ENCODE measurements around the gene KIF25.
"Not testable (repeated sequence)": the region's sequence is repeated elsewhere in the genome, so short reads cannot be mapped to it uniquely, and the experiment has no call there.

KIF25 gene

DNA sequence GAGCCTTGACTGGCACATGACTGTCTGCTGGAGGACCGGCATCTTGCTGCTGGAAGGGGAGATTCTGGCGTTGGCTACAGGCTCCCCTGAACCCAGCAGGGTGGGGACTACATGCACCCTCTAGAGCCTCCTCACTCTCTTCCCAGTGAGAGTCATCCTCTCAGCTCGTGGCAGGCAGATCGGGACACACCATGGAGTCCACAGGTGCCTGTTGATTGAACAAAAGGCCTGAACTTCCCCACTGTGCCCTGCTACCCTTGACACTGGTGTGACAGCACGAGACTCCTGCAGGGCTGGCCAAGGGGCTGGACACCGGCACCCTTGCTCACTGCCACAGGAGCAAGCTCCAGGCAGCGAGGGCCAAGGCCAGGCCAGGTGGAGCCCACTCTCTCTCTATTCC, 73.3 kb downstream of the KIF25 start:
- no peak for DNase-seq (ENCODE audit: low read depth in 3 of 3)

DNA sequence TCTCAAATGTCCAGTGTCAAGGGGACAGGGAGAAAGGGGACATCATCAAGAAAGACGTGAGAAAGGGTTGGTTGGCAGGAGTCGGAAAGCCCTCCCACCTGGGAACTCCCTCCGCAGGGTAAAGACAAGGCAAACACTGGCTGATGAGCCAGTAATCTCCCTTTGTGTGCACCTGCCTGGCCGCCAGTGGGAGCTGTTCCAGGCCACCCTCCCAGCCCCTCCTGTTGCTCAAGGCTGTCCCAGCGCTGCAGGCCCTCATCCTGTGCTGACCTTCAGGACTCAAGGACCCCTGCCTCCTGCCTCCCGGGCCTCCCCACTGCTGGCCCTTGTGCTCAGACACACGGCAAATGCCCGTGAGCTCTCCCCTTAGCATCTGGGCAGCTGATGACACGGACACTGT, 74.1 kb downstream of the KIF25 start:
- DNase-seq (ENCODE audit: low read depth in 3 of 3) = no peak

DNA sequence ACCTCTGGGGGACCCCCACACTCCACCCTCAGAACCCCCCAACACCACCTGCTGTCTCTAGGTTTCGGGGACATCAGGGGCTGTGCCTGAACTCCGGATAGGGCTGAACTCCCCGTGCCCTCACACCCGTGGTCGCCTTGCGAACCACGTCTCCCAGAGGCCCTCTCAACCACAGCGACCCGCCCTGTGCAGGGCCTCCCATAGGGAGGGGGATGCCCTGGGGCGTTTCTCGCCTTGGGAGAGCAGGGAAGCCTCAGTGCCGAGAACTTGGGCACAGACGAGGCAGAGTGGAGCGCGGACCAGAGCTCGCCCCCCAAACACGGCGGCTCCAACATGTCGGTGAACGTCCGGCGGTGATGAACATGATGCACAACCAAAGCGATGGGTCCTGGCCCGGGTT, 74.8 kb downstream of the KIF25 start:
- no peak for DNase-seq (ENCODE audit: low read depth in 3 of 3)

DNA sequence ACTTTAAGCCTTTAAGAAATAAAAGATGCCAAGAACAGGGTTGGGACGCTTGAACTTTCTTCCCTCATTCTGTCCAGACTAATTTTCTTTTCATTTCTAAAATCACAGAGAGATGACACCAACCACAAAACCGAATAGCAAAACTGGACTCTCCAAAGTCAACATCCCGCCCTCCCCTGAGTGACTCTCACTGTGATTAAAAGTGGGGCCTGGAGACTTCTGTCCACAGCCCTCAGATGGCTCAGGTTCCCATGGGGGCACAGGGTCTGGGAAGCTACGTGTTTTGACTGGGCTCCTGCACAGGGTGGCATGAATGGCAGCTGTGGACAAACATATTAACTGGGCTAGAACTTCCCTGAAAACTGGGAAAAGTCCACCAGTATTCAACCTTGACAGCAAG, 75.3 kb downstream of the KIF25 start:
- DNase-seq (ENCODE audit: low read depth in 3 of 3) = no peak

DNA sequence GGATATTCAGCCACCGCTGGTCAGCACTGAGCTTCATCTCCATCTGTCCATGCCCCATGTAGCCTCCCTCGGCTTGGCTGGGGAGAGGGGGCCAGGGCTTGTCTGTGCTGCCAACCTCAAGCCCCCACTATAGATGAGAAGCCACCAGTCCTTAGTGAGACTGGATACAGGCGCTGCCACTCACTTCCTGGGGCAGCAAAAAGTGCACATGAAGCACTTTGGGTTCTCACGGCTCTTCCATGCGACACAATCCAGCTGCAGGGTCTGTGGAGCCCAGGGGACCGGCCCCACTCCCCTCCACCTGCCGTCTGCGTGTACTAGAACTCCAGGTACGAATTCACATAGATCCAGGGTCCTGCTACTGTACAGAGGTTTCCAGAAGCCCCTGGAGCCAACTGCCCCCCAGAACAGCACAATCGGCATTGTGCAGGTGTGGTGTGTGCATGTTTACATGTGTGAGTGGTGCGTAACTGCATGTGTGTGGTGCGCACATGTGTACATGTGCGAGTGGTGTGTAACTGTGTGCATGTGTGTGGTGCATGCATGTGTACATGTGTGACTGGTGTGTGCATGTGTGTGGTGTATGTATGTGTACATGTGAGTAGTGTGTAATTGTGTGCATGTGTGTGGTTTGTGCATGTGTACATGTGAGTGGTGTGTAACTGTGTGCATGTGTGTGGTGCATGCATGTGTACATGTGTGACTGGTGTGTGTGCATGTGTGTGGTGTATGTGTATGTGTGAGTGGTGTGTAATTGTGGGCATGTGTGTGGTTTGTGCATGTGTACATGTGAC, 76.7 kb downstream of the KIF25 start:
- no peak for DNase-seq (ENCODE audit: low read depth in 3 of 3)

DNA sequence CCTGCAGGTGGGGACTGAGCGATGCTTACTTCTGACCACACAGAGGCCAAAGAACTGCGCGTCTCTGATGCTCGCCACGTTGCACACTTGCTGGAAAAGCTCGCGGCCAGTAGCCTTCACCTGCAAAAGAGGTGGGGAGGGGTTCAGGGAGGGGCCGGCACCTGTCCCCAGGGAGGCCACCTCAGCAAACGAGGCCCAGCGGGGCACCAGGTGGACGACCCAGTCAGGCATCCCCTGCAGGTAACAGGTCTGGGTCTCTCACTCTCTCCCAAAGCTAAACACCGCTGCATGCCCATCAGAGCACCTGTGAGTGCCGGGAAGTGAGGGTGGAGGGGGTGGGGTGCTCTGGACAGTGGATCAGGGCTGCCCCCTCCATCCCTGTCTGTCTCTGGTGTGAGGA, 77.7 kb downstream of the KIF25 start:
- DNase-seq (ENCODE audit: low read depth in 3 of 3) = no peak

DNA sequence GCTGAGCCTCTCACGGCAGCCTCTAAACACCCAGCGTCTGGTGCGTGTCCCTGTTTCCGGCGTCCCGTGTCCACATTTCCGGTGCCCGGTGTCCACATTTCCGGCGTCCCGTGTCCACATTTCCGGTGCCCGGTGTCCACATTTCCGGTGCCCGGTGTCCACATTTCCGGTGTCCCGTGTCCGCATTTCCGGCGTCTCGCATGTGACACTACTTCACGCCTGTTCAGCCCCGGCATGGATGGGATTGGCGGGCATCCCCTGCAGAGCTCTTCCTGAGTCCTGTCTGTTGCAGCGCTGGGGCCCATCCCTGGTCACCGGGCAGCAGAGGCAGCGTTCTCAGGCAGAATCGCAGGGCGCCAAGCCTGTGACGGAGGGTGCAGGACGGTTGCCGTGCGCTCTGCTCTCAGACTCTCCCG, 78.3 kb downstream of the KIF25 start:
- DNase-seq (ENCODE audit: low read depth in 3 of 3) = no peak

DNA sequence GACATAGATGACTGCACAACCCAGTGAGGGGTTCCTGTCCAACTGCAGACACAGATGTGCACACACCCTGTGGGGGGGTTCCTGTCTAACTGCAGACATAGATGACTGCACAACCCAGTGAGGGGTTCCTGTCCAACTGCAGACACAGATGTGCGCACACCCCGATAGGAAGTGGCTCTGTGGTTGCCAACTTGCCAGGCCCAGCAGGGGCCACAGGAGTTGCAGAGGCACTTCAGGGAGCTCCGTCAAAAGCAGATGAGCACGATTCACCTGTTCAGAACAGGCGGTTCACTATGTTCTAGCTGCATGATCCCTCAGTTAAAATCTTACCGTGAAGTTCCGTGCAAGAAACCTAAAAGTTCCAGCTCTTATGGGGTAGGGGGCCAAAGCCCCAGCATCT, 79.9 kb downstream of the KIF25 start:
- not testable (repeated sequence) for DNase-seq (ENCODE audit: low read depth in 3 of 3)

DNA sequence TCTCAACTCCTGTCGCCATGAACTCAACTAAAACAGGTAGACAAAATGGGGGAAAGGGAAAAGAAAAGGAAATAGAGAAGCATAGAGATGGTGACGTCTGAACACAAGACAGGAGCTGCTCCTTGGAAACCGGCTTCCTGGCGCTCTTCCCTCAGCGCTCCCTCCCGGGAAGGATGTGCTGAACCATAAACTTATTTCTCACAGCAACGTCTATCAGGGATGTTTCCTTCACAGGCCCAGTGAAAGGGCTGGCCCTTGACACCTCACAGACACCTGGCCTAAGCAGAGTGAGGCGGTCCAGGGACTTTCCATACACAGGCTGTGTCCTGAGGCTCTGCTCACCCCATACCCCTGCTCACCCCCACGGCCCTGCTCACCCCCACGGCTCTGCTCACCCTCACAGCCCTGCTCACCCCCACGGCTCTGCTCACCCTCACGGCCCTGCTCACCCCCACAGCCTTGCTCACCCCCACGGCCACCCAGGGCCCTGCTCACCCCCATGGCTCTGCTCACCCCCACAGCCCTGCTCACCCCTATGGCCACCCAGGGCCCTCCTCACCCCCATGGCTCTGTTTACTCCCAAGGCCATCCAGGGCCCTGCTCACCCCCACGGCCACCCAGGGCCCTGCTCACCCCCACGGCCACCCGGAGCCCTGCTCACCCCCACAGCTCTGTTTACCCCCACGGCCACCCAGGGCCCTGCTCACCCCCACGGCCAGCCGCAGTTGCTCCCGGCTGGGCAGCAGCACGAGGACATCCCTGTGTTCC, 80.9 kb downstream of the KIF25 start:
- no peak for DNase-seq (ENCODE audit: low read depth in 3 of 3)

DNA sequence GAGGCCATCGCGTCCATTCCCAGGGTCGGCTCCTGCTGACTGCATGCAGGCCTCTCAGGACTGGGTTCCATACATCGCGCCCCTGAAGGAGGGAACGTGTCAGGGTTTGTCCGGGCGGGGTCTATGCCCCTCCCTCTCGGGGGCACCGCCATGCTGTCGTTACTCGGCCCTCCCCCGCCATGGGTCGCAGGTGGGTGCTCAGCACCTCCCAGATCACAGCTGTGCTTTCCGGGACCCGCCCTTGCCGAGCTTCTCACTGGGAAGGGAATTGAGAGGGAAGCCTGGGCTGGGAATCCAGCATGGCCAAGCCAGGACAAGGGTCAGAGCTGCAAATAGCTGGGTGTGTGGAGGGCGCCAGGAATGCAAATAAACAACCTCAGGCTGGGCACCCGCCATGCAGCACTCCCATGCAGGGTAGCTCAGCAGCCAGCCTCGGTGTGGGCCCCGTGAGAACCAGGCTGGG, 81.5 kb downstream of the KIF25 start, which contains the start of gene FRMD1:
Gene FRMD1 (minus strand): TSS at position 270 of the 463 bp plus-strand sequence. CDS start 118 bp downstream, at position 152.
- no peak for DNase-seq (ENCODE audit: low read depth in 3 of 3)

DNA sequence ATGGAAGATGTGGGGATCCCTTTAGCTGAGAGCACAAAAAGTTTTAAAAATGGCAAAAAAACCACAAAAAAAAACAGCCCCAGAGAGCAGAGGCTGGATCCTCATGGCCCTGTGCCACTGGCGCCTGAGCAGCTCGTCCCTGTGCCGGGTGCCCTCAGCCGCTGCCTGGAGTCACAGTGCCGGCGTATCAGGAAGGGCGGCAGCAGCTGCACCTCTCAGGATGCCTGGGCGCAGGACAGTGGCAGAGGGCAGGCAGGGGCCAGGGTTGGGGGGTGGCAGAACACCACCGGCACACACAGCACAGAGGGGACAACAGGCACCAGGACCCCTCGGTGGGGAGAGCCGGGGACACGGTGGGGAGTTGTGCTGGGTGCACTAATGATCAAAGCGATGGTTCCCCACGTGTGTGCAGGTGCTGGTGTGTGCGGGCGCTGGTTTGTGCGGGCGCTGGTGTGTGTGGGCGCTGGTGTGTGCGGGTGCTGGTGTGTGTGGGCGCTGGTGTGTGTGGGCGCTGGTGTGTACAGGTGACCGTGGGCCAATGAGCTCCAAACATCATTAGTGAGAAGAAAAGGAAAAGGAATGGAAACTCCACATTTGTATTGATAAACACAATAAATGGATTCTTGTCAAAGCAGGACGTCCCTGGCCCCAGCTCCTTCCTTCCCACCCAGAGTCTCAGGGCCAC, 83.1 kb downstream of the KIF25 start:
- no peak for DNase-seq (ENCODE audit: low read depth in 3 of 3)

DNA sequence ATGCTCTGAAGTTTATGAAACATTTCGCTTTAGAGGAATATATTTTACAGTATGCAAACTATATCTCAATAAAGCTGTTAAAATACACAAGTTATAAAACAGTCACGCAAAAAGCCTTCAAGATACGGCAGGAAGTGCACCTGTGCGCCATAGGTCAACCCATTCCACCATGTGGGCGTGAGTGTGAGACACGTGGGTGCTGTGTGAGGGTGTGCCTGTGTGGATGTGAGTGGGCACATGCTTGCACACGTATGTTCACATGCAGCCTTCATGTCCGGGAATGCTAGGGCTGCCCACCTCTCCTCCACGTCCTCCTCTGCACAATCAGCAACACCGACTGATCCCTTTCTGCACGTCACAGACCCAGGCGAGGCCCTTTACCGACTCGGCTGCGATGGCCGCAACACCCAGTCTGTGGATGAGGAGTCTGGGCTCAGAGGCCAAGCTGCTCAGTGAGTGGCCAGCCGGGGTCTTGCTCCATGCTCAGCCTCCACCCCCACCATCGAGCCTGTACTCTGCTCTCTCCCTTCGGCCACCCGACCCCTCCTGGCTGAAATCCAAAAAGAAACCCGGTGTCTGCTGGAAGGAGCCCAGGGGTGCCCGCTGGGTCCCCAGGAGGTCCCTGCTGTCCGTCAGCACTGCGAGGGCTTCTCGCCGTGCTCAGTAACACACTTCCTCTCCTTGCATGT, 84.5 kb downstream of the KIF25 start:
- DNase-seq (ENCODE audit: low read depth in 3 of 3) = no peak

DNA sequence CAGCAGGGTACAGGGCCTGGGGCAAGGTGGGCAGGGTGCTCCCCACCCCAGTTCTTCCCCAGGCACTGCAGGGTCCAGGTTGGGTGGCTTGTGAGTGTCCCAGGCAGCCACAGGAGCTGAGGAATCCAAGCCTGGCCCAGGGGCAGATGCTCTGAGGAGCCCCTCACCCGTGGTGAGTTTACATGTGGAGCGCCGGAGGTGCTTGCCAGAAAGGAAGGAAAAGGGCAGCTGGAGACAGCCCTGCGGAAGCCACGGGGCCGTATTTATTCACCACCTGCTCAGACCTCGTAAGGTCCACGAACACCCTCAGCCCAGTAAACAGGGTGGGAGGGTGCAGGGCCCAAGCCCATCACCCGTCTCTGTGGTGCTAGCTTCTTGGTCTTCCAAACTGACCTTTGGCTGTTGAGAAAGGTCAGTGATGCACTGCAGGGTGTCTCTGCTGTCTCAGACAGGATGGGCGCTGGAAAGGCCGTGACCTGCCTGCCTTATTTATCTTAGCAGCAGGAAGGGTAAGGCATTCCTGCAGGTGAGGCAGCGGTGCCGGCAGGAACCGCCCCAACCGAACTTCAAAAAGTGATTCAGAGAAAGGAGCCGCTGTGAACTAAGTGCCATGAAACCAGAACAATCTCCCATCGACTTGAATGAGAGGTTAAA, 85.5 kb downstream of the KIF25 start:
- no peak for DNase-seq (ENCODE audit: low read depth in 3 of 3)

DNA sequence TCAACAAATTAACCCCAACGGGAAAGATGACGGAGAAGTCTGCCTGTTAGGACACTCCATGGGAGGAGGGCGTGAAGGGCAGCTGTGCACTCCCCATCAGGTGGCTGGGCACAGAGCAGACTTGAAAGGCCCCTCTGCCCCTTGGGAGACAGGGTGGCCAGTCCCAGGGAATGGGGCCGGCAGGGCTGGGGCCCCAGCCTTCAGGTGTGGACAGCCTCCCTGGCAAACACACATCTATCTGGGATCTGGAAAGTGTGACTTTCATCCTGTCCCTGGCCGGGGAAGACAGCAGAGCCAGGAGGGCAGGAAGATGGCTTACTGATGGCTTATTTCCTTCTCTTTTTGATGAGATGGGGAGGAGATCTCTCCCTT, 86.0 kb downstream of the KIF25 start:
- no peak for DNase-seq (ENCODE audit: low read depth in 3 of 3)

DNA sequence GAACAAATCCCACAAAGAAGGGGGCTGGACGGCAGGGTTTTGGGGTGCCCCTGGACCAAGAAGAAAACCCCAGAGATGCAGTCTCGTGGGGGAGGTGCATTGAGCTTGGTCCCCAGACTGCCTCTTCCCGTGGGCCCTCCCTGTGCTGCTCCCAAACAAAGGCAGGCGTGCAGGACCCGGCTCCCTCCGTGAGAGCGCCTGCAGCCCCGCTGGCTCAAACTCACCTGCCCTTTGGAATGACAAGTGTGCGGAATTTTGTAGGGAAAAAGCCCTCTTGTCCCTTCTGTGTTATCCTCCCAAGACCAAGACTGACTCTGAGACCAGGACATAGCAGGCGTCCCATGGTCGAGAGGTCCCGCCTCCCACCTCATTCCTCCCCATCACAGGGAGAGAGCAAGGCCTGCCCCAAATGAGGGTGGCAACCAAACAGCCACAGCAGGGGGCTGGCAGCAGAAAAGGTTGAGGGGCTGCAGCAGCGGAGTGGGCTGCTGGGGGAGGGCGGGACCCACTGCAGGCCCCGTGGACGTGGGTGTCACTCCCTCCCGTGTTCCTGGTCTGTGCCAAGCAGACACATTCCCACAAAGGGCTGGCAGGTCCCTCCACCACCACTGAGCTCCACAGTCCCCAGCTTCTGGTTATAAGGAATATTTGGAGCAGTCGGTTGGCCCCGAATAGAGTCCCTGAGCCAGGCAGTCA, 87.1 kb downstream of the KIF25 start:
- DNase-seq (ENCODE audit: low read depth in 3 of 3) = no peak

DNA sequence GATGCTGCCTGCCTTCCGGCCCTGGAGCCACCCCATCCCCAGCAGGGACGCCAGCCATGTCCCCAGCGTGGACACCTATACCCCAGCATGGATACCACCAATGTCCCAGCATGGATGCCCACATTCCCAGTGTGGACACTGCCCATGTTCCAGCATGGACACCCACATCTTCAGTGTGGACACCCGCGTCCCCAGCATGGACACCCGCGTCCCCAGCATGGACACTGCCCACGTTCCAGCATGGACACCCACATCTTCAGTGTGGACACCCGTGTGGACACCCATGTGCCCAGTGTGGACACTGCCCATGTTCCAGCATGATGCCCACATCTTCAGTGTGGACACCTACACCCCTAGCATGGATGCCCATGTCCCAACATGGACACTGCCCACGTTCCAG, 88.6 kb downstream of the KIF25 start:
- DNase-seq (ENCODE audit: low read depth in 3 of 3) = no peak

DNA sequence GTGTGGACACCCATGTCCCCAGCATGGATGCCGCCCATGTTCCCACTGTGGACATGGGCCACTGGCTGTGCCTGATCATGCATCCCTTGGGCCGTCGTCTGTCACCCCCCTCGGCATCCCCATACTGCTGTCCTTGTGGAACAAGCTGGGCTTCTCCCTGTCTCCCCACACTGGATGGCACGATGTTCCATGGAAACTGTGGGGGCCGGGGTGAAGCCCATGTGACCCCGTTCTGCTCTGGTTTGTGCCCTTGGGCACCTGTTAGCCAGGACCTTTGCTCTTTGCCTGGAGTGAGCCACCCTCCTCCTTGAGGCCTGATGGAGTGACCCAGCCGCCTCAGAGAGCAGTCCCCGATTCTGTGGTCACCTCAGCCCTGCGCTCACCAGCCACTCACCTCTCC, 89.1 kb downstream of the KIF25 start:
- no peak for DNase-seq (ENCODE audit: low read depth in 3 of 3)

DNA sequence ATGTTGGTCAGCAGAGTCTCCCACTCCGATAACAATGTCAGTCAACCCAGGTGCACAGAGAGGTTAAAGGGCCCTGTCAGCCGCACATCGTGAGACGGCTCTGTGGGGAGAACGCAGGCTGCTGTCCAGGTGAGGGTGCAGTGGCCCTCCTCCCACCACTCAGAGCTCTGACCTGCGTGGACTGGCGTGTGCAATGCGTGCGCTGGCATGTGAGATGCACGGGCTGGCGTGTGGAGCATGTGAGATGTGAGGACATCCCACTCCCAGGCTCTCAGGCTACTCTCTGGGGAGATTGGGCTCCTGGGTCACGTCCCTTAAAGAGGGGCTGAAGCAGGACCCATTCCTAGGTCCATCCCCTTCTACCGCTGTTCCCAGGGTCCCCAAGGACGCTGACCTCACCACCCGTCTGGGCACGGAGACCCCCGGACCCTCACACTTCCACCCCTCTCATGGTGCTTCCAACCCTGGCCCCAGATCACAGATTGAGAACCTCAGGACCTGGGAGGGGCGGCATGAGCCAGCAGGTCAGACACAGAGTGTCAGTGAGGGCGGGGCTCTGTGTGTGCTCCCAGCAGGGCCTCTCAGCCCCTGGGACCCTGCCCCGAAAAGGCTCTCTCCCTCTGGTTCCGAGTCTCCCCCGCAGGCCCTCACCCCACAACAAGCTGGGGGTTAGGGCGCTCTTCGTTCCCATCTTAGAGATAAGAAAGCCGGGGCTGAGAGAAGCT, 90.1 kb downstream of the KIF25 start:
- no peak for DNase-seq (ENCODE audit: low read depth in 3 of 3)

DNA sequence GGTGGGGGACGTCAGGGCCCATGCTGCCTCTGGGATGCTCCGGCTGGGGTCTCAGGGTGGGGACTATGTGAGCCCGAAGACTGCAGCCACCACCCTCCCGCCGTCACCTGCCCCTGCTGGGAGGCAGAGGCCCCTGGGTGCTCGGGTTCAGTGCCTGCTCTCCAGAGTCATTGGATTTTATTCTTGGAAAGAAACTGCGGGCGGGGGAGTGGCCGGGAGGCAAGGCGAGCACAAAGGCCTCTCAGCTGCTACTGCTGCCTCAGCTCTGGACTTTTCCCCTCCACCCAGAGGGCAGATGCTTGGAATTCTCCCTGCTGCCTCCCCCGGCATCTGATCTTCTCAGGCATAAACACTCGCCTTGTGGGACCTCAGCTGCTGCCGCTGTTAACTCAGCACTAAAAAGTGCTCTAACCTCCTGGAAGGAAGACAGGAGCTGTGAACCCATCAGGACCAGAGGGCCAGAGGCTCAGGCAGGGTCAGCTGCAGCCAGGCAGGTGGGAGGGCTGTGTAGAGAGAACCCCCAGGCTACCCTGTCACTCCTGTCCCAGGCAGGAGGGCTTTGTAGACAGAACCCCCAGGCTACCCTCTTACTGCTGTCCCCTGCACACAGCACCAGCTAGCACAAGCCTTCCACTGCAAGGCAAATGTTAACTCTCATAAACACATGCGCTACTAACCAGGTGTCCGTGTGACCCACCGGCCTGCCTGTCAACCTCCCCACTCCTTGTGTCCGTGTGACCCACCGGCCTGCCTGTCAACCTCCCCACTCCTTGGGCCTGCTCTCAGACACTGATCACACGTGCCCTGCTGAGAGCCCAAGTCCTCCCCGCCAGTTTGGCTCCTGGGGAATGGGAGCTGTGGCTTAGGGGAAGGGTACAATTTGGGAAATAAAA, 90.9 kb downstream of the KIF25 start:
- no peak for DNase-seq (ENCODE audit: low read depth in 3 of 3)

Measured in stimulated activated CD4-positive, alpha-beta T cell treated with anti-CD3 and anti-CD28 coated beads, TNF-alpha, amount 100 ng/mL, for 4 hours (primary cell).